DMS153 (cell line): Measurements from ENCODE around the gene DCTN1.

Experiments
- DNase-seq: peaks from one replicate; lab custom pipeline; 2025; lab: John Stamatoyannopoulos, UW

DCTN1 gene

DNA sequence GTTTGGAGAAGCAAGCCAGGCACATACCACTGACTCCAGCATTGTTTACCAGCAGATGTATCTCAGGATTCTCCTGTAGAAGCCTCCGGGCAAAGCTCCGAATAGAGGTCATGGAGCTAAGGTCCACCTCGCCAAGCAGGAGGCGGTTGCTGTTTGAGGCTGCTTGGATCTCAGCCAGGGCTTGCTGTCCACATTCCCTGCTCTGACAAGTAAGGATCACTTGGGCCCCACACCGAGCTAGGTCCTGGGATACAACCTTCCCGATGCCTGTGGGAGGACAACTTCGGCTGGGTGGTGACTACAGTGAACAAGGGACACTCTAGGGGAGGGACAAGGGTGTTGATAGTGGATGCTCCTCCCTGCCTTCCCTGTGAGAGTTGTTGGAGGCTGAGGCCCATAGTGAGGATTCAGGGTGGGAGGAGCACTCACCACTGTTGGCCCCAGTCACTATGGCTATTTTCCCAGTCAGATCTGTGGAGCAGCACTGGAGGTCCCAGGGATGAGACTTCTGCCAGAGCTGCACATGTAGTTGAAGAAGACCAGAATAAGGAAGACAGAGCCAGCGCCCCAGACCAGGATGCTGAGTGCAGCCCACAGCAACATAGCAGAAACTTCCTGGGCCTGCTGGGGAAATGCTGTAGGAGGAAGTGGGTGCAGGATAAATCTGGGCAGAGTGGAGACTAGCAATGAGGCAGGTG lies 33.0 kb upstream of the DCTN1 start:
- DNase-seq: no peak

GRCh38 chr2:74407682-74408081 lies 27.6 kb upstream of the DCTN1 start:
- no peak for DNase-seq

GRCh38 chr2:74406035-74406434 lies 25.9 kb upstream of the DCTN1 start:
- no peak for DNase-seq

GRCh38 chr2:74401891-74402290 lies 21.8 kb upstream of the DCTN1 start:
- no peak for DNase-seq

DNA sequence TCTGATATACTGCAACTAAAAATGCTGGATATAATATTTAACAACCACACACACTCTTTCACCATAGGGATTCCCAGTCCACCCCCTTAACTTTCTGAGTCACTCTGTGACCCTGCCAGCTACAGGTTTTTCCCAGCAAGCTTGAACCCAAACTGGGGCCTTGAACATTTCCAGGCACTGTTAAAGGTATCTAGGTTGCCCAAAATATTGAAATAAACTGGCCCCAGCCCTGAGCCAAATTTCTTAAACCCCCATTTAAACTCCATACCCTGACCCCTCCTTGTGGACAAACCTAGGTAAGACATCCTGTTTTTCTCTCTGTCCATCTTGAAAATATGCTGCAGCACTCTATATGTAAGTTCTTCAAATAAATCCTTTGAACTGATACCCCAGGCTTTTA lies 19.7 kb upstream of the DCTN1 start:
- DNase-seq: no peak

- DNase-seq: no peak
These were observed 16.0 kb upstream of the DCTN1 start for GRCh38 chr2:74396149-74396548.

DNA sequence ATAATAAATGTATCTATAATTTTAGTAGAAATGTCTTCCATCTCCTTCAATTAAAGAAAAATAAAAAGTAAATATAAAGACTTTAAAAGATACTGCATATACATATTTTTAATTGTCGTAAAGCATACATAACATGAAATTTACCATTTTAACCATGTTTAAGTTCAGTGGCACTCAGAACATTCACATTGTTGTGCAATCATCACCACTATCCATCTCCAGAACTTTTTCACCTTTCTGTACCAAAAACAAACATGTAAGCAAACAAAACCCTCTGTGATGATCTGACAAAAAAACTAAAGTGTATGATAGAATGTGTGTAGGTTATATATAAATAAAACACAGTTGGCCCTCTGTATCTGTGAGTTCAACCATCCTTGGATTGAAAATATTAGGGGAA lies 13.4 kb upstream of the DCTN1 start:
- no peak for DNase-seq

- no peak for DNase-seq
These were observed 12.3 kb upstream of the DCTN1 start for GRCh38 chr2:74392449-74392743.

DNA sequence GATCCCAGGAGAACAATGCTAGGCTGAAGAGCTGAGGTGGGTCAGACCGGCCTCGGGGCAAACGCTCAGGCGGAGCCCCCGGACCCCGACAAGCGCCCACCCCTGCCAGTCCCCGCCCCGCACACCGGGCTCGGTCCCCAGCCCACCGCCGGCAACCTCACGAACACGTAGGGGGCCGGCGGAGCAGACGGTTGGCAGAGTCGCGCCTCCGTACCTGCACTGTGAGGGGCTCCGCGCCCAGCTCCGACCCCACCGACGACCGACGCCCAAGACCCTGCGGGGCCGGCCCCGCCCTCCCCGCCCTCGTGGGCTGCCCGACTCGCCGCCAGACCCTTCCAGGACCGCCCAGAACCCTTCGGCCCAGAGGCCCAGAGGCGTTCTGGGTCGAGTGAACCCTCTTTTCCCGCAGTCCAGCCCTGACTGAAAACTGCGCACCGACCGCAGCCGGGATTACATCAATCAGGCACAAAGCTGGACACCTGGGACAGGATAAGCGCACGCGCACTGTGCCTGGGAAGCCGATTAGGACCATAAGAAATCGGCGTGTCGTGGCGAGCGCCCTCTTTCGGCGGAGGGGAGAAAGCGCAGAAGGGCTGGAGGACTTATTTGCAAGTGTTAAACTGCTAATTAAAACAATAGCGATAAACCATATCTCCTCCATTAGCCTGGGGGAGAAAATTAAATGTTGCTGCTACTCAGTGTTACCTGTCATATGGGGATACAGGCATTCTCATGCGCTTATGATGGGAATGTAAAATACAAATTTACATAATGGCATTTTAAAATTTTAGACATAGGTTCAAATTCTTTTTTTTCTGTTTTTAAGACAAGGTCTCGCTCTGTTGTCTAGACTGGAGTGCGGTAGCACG lies 11.7 kb upstream of the DCTN1 start:
- peak; percentile 67 for DNase-seq

- DNase-seq: no peak
These were observed 11.1 kb upstream of the DCTN1 start for GRCh38 chr2:74391209-74391579.

GRCh38 chr2:74390606-74391005 lies 10.5 kb upstream of the DCTN1 start:
- DNase-seq: no peak

DNA sequence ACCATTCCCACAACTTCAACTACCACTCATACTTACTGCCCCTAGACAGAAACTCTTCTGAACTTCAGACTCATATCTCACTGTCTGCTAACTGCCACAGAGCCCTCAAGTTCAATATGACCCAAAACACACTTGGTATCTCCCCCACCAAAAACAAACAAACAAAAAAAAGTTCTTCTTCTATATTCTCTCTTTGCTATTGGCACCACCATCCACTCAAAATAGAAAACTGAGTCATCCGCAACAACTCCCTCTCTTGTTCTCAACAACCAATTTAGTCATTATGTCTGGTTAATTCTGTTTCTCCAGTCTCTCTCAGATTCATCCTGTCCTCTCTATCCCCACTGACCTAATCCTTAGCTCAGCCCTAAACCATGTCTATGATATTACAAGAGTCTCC lies 7.2 kb upstream of the DCTN1 start:
- DNase-seq: no peak

DNA sequence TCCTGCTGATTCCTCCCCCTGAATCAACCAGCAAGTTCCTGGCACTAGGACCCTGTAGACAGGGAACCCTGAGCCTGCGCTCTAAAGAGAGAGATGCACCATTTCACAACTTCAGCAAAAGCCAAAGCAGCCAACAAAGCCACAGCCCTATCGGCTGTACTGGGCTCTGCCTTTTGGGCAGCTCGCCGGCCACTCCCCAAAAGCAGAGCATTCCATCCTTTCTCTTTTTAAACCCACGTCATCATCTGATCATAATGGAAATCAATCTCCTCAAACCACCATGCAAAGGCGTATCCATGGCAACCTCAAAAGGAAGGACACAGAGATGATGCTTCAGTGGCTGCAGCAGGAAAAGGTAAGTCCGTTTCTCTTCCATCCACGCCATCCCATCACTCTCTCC lies 5.3 kb upstream of the DCTN1 start:
- DNase-seq: no peak

DNA sequence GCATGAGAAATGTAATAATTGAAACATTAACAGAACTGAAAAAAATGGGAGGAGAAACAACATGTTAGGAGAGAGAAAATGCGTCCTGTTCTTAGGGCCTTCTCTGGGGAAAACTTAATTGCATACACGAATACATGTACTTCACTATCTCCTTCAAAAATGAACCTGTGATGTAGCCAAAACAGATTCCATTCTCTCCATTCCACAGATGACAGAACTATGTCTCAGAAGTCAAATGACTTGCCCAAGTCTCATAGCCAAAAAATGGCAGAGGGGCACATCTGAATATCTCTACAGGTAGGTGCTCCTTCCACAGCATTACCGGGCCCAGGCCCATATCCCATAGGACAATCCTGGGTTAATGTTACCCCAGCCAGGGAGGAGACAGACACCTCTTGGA lies 3.9 kb upstream of the DCTN1 start:
- DNase-seq: no peak

DNA sequence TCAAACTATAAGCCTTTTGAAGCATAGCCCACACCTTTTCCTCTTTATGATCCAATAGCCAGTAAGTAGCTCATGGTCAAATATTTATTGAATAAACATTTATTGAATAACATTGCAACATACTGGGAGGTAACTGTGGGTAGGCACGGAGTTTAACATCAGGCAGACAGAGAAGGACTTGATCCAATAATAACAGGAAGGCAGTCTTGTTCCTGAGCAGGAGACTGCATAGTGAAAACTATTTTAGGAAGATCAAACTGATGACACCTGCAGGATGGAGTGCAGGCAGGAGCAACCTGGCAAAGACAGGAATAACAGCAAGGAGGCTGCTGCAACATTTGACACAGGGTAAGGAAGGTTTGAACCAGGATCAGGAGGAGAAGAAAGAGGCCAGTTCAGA lies 3.1 kb upstream of the DCTN1 start:
- no peak for DNase-seq

DNA sequence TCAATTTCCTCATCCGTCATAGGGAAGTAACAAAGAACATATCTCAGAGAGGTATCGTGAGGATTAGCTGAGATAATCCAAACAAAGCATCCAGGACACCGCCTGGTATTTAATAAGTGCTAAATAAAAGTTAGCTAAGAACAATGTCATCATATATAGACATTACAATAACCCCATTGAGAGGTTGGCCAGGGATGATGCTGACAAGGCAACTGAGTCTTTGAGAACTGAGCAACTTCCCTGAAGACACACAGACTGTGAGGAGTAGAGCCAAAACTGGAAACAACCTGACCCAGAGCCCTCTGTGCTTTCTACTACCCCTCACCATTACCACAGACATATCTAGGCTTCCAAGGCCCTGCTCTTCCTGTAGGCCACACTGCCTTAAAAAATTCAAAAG lies 1.6 kb upstream of the DCTN1 start:
- no peak for DNase-seq

- DNase-seq: no peak
These were observed 2.1 kb downstream of the DCTN1 start for GRCh38 chr2:74378007-74378406.

DNA sequence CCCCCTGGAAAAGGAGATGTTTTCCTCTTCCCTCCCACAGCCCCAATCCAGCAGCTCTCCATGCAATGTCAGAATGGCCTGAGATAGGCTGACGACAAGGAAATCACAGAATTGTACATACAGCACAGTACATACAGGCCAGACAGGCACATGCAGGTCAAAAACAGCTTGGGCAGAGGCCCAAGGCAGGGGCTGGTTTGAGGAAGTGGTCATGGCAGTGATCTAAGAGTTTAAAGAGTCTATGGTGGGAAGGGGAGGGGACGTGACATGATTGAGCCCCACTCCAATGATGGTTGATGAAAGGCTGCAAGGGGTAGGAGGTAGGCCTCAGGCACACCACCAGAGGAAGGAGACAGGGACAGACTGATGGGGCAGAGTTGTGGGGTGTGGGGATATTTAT lies 4.3 kb downstream of the DCTN1 start:
- no peak for DNase-seq

DNA sequence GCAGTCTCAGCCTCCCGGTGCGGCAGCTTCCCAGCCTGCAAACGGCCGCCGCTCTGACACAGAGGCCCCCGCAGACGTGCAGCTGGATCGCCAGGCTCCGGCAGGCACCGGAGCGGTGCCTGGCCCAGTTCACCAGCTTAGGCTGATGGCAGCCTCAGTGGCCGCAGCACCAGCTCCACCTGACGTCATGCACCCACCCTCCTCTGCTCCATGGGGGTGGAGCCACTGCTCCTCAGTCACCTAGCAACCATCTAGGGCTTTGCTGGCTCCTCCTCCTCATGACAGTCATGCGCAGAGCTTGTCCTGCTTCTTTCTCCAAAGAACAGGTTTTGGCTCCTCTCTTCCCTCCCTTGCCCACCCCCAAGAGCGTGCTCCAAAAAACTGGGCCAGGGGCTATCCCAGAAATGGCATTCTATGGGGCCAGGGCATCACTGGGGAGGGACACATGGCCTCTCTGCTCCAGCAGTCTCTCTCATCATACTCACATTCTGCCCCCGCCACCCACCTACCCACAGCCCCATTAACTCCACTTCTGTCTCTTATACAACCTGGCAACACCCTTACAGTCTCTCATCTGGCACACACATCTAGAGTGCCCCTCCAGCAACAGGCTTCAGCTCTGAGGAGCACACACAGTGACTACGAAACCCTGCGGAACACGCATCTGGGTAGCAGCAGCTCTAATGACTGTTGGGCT lies 5.5 kb downstream of the DCTN1 start:
- DNase-seq: peak; percentile 80

- no peak for DNase-seq
These were observed 6.1 kb downstream of the DCTN1 start for GRCh38 chr2:74373985-74374384.

GRCh38 chr2:74373221-74373676 lies 6.9 kb downstream of the DCTN1 start:
- peak; percentile 58 for DNase-seq

- no peak for DNase-seq
These were observed 7.4 kb downstream of the DCTN1 start for GRCh38 chr2:74372674-74373073.

GRCh38 chr2:74371421-74371820 lies 8.7 kb downstream of the DCTN1 start:
- DNase-seq: no peak
